HG02678 (cell line): ENCODE results near the gene GPBP1L1.
"Not testable (repeated sequence)": the region's sequence is repeated elsewhere in the genome, so short reads cannot be mapped to it uniquely, and the experiment has no call there.

Source experiments
- ATAC-seq: cut with Tn5 transposase; IDR thresholded peaks from one replicate; pipeline ENCODE4 v1.9.1; 2021; ENCODE audit warnings: mild to moderate bottlenecking, moderate library complexity; ENCODE audit not compliant: unreplicated experiment

Gene GPBP1L1

DNA sequence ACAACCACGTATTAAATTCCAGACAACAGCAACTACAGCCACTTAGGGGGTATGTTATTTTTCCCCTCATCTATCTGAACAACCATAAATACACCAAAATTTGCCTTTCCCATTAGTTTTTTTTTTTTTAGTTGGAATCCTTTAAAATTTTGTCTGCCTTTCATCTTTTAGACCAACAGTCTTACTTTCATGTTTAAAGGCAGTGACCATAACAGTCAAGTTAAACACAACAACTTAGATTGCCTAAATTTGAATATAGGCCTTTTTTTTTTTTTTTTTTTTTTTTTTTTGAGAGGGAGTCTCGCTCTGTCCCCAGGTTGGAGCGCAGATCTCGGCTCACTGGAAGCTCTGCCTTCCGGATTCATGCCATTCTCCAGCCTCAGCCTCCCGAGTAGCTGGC, 3.4 kb downstream of the GPBP1L1 start:
- ATAC-seq: no peak

DNA sequence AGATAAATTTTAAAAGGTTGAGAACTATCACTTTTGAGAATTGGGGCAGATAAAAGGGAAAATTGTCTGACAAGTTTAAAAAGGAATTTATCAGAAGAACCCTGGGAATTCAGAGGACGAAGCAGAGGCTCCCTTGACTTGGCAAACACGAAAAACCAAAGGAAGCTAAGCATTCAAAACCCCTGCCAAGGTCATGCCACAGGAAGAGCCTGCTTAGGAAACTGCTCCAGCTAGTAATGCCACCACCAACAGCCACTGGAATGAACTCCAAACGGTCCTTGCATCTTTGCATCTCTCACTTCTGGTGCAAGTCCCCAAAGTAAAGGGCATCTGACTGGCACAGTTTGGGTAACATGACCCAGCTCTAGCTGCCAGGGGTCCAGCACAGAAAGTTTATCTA, 7.2 kb downstream of the GPBP1L1 start:
- ATAC-seq: no peak

DNA sequence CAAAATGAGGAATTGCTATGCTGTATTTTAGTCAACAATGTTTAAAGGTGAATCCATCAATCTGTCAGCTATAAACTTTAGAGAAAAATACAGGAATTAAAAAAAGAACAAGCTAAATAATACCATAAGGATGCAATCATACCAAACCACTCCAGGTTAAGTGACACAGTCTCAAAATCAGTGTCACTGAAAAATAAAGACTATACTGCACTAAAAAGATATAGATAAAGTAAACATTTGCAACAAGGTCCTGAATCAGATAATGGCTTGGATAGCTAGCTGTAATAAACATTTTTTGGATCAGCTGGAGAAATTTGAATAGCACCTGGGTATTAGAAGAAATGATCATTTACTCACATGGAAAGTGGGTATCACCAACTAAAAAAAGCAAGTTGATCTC, 7.8 kb downstream of the GPBP1L1 start:
- ATAC-seq: no peak

DNA sequence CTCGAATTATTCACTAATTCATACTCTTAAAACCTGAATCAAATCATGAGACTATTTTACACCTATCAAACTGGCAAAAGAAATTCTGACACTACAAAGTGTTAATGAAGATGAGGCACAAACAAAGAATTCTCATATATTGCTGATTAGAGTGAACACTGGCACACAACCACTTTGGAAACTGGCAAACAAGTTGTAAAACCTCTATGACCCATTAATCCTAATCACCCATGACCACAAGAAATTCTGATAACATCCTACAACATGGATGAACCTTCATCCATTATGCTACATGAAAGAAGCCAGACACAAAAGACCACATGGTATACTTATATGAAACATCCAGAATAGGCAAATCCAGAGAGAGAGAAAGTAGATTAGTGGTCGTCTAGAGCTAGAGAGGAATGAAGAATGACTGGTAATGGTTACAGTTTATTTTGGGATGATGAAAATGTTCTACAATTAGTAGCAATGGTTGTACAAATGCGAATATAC, 8.5 kb downstream of the GPBP1L1 start:
- ATAC-seq: no peak

DNA sequence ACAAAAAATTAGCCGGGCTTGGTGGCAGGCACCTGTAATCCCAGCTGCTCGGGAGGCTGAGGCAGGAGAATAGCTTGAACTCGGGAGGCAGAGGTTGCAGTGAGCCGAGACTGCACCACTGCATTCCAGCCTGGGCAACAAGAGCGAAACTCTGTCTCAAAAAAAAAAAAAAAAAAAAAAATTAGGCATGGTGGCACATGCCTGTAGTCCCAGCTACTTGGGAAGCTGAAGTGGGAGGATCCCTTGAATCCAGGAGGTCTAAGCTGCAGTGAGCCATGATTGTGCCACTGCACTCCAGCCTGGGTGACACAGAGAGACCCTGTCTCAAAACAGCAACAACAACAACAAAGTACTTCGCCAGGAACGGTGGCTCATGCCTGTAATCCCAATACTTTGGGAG, 9.8 kb downstream of the GPBP1L1 start:
- not testable (repeated sequence) for ATAC-seq

DNA sequence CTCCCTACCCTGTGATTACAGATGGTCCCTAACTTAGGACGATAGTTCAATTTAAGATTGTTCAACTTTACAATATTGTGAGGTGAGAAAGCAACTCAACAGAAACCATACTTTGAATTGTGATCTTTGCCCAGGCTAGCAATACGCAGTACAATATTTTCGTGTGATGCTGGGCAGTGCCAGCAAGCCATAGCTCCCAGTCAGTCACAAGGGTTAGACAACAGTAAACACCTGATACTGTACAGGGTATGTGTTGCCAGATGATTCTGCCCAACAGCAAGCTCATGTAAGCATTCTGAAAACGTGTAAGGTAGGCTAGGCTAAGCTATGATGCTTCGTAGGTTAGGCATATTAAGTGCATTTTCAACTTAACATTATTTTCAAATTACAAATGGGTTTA, 11.9 kb downstream of the GPBP1L1 start:
- no peak for ATAC-seq

DNA sequence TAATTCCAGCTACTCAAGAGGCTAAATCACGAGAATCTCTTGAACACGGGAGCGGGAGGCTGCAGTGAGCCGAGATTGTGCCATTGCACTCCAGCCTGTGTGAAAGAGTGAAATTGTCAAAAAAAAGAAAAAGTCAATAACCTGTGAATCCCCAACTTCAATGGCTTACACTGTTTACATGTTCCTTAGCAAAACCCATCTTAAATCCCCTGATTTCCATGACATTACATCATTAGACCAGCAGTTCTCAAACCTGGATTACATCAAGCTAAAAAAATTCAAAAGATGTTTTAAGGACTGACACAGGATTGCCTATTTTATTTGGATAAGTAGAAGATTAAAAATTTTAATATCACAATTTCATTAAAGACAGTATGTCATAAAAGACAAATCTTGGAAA, 12.4 kb downstream of the GPBP1L1 start:
- no peak for ATAC-seq

DNA sequence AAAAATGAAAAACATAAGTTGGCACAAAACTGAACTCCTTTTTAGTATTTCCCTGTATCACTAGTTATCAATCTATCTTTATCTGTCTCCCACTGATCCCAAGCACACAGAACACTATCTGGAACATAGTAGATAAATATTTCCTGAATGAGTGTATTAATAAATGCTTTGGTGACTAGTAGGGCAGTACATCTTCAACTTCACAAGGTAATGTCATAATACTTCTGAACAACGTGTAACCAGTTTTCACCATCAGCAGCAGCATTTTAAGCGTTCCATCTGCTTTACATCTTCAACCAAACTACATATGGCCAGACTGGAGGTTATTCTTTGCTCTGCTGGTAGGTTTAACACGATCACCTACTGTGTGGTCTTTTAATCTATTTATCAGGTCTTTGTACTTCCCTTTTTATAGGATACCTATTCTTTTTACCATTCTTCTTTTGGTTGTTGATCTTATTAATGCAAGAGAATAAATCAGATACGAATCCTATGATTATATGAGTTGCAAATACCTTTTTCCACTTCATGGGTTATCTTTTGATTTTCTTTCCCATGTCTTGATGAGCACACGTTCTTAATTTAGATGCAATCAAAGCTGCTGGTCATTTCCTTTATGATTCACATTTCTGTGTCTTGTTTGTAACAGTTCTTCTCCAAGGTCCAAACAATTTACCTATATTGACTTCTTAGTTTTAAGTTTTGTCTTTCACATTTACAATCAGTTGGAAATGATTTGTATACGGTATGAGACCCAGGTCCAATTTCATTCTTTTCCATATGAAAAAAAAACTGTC, 16.3 kb downstream of the GPBP1L1 start:
- ATAC-seq: no peak

DNA sequence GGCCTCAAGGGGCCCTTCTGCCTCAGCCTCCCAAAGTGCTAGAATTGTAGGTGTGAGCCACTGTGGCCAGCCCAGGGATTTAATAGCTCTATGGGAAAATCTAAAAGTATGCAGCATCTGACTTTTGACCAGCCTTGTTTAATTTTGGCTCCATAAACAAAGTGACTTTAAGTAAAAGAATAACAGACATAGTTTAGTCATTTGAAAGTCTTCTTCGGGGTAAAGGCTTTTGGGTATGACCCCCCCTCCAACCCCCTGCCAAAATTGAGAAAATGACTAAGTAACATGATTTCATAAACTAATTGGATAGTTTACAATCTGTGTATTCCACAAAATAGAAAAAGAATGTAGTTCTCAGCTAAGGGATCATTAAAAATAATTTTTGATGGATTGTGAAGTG, 17.0 kb downstream of the GPBP1L1 start:
- ATAC-seq: no peak

DNA sequence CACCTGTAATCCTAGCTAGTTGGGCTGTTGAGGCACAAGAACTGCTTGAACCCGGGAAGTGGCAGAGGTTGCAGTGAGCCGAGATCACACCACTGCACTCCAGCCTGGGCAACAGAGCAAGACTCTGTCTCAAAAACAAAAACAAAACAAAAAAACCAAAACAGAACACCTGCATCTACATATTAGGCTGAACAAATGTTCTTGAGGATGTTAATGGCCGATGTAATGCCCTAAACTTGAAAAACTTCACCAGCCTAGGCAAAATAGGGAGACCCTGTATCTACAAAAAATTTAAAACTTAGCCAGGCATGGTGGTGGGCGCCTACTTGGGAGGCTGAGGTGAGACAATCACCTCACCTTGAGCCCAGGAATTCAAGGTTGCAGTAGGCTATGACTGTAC, 17.8 kb downstream of the GPBP1L1 start:
- no peak for ATAC-seq

DNA sequence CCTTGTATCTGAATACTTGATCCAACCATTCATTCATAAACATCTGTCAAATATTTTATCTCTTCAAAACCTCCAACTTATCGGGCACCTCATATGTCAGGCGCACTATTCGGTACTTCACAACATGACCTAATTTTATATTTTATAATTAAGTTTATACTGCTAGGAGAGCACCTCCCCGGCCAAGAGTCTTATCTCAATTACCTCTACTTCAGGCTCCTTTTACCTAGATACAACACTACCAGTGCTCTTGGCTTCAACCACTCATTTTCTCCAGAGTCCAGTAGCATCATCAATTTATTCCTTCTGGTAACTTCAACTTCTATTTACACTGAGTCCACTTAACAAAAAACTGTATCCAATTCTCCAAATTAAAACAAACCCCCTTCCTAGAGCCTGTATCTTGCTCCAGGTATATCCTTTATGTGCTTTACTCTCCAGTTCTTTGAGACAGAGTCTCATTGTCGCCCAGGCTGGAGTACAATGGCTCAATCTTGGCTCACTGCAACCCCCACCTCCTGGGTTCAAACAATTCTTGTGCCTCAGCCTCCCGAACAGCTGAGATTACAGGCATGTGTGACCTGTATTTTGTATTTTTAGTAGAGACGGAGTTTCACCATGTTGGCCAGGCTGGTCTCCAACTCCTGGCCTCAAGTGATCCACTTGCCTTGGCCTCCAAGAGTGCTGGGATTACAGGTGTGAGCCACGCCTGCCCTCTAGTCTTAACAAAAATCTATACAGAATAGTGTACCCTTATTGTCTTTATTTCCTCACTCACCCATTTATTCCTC, 18.8 kb downstream of the GPBP1L1 start:
- ATAC-seq: no peak

DNA sequence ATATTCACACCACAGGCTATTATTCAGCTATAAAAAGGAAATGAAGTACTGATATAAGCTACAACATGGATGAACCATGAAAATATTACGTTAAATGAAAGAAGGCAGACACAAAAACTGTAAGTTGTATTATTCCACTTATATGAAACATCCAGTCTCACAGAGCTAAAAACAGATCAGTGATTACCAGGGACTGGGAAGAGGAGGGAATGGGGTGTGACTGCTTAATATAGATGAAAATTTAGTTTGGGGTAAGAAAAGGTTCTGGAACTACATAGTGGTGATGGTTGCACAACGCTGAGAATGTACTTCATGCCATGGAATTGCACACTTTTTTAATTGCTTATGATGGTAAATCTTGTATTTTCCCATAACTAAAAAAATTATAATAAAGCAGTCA, 19.5 kb downstream of the GPBP1L1 start:
- no peak for ATAC-seq

DNA sequence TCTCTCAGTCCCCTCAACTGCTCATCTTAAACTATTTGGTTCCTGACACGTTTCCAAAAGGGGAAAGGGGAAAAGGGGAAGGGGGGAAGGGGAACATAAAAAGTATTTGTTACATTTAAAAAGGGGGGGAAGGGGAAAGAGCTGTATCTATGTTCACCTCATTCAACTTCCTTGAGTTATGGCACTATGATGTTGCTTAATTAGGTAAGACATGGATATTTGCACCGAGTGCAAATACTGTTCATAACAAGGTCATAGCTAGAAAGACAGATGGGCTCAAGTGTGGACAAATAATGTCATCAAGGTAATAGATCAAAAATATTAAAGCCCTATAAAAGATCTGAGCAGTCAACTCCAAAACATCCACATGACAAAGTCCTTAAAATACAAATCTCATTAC, 26.0 kb downstream of the GPBP1L1 start:
- ATAC-seq: no peak

DNA sequence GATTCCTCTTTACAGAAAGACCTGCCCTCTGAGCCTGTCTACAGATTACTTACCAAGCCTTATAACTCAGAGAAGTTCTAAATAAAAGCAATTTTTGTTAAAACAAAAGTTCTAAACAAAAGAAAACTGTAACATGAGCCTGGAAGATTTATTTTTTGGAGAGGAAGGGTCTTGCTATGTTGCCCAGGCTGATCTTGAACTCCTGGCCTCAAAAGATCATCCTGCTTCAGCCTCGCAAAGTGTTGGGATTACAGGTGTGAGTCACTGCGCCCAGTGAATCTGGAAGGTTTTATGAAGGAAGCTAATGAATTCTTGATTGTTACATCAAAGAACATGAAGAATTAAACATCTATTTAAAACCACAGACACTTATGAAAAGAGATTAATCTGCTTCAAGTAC, 27.1 kb downstream of the GPBP1L1 start:
- no peak for ATAC-seq

DNA sequence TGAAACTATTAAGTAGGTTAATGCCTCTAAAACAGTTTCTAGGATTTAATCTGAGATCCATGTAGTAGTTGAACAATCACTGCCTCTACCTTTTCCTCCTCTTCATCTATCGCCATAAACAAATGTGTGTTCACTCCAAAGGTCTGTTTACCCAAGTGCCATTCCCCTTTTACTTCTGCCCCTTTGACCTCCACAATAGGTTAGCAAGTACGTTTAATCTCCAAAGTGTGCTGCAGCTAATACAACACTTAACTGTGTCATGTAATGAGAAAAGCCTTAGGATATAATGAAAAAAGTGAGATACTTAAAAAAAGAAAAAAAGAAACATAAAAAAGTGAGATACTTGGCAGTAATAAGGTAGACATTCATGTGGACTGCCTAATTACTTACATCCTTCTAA, 28.2 kb downstream of the GPBP1L1 start:
- ATAC-seq: no peak

DNA sequence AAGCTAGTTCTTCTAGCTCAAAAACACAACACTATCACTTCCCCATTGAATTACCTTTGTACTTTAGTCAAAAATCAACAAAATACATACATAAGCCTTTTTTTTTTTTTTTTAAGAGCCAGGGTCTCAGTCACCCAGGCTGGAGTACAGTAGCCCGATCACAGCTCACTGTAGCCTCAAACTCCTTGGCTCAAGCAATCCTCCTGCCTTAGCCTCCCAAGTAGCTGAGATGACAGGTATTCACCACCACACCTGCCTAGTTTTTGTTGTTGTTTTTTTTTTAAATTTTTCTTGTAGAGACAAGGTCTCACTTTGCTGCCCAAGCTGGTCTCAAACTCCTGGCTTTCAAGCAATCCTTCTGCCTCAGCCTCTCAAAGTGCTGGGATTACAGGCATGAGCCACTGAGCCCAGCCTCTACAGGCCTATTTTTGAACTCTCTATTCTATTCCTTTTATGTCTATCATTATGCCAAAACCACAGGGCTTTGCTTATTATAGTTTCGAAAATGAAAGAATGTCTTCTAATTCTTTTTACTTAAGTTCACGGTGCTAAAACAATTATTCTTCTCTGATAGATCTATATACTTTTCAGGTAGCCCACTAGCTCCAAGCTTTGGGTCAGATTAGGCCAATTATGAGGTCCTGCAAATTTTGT, 29.6 kb downstream of the GPBP1L1 start:
- no peak for ATAC-seq

DNA sequence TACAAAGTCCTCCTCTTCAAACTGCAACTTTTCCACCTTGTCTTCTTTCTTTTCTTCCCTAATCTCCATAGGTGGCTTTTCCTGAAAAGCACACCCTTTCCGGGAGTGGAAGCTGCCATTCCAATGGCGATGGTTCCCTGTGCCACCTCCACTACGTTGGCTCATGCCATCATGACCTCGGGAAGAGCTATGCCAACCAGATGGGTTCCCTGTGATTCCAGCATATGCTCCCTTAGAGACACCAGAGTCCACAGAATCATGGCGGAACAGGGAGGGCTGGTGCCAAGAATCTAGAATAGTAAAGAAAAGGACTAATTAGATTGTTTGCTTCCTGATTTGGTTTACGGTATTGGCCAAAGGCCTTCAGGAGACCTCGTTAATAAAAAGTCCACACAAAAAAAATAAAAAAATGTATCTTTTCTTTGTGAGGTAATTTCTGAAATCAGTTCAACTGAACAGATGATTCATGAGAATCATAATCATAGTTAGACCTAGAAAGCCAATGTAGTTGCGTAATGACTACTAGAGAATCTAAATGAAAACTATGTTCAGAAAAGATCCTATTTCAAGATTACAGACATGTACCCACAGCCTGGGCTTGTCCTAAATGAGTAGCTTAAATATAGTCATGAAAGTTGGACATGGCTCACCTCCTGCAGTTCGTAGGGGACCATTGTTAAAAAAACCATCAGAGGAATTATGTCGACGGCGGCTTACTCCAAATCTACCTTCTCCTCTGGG, 31.6 kb downstream of the GPBP1L1 start:
- no peak for ATAC-seq

DNA sequence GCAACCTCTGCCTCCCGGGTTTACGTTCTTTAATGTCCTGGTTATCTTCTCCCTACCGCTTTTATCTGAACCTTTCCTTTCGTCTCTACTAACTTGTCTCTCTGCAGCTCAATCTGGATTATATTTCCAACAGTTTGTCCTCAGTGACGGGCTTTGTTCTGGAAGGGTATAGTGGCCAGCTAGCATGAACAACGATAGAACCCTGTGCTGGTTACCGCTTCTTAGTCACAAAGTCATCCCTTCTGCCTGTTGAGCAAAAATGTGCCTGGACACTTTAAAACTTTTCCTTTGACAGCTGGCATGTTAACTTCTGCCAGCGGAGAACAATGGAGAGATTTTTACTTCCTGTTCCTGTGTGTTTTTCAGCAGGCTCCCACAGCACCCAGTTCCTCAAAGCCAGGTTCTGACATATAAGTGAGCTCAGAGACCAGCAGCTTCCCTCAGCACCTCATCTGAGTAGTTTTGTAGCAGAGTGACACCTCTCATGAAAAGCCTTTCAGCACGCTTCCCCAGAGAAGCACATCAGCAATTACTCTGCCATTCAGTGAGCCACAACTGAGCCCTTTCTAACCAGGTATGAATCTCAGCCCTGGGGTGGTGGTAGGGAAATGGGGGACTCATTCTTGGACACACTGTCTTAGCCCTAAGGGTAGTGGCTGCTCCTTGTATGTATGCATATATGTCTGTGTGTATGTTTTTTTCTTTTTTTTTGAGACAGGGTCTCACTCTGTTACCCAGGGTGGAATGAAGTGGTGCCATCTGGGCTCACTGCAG, 38.9 kb downstream of the GPBP1L1 start:
- no peak for ATAC-seq

DNA sequence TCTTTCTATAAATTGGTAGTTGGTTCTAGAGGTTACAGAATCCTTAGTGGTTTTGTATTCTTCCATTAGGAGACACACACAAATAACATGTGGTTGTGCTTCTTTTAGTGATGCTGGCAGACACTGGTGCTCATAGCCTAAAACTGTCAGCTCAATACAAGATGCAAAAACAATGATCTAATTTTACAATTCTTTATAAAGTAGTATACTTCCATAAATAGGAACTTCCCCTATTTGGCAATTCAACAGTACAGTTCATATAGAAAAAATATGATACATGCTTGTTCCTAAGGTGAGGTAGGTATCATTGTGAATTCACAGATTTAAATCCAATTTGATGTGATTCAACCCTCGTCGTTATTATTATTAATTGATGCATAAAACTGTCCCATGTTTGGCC, 41.7 kb downstream of the GPBP1L1 start:
- no peak for ATAC-seq

DNA sequence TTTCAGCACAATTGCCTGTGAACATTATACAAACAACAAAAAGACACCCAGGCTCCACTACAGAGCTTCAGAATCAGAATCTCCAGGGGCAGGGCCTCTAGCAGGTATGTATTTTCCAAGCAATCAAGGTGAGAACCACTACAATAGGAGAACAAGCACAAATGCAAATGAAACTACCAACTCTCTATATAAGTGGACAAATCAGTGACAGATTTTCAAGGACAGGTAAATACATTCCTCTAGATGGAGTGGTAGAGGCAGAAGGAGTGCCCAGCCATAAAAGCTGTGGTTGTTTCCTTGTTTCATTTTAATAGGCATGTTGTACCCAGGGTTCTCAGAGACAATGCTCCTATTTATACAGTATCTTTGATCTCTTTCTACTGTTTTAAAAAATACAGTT, 42.4 kb downstream of the GPBP1L1 start:
- no peak for ATAC-seq
